SK-N-SH treated with all-trans-retinoic acid at 6 μM for 48 hours (cell line): Measurements from ENCODE around the gene DOCK4.
"Not testable (repeated sequence)": the region's sequence is repeated elsewhere in the genome, so short reads cannot be mapped to it uniquely, and the experiment has no call there.

Experiments used
- ATAC-seq: fragments of 200-7000 bp; cut with Tn5 transposase; 3 replicates; pipeline ENCODE4 v1.9.1; 2020; ENCODE audit warnings: mild to moderate bottlenecking, moderate library complexity
- BACH2 ChIP-seq: fragments of 250-450 bp; sonication (Bioruptor Pico); IDR thresholded peaks from 2 replicates; pipeline ENCODE4 v1.9.0; 2021; ENCODE audit warnings: mild to moderate bottlenecking, borderline replicate concordance
- CSDC2 ChIP-seq: fragments of 250-450 bp; sonication (Bioruptor Pico); IDR thresholded peaks from 2 replicates; pipeline ENCODE4 v1.5.0; 2020; ENCODE audit warnings: mild to moderate bottlenecking, moderate library complexity
- GLIS3 ChIP-seq: fragments of 250-450 bp; sonication (Bioruptor Pico); IDR thresholded peaks from 2 replicates; pipeline ENCODE4 v1.5.0; 2020; ENCODE audit warnings: mild to moderate bottlenecking, moderate library complexity
- ISL1 ChIP-seq: fragments of 250-450 bp; sonication (Bioruptor Pico); IDR thresholded peaks from 2 replicates; pipeline ENCODE4 v2.1.2; 2022; ENCODE audit warnings: mild to moderate bottlenecking, moderate library complexity
- OSR1 ChIP-seq: fragments of 250-450 bp; sonication (Bioruptor Pico); IDR thresholded peaks from 2 replicates; pipeline ENCODE4 v1.8.0; 2022; ENCODE audit warnings: moderate library complexity, mild to moderate bottlenecking, inconsistent platforms
- POU6F1 ChIP-seq: fragments of 250-450 bp; sonication (Bioruptor Pico); IDR thresholded peaks from 2 replicates; pipeline ENCODE4 v1.8.0; 2021; ENCODE audit warnings: low read depth, mild to moderate bottlenecking, moderate library complexity, borderline replicate concordance
- PPARA ChIP-seq: fragments of 250-450 bp; sonication (Bioruptor Pico); IDR thresholded peaks from 2 replicates; pipeline ENCODE4 v1.5.0; 2020; ENCODE audit warnings: mild to moderate bottlenecking, borderline replicate concordance
- RARB ChIP-seq: fragments of 250-450 bp; sonication (Bioruptor Pico); IDR thresholded peaks from 2 replicates; pipeline ENCODE4 v1.8.0; 2021; ENCODE audit warnings: mild to moderate bottlenecking, moderate library complexity
- SNAI2 ChIP-seq: fragments of 250-450 bp; sonication (Bioruptor Pico); IDR thresholded peaks from 2 replicates; pipeline ENCODE4 v1.5.0; 2020; ENCODE audit warnings: mild to moderate bottlenecking, moderate library complexity
- TCF4 ChIP-seq: fragments of 250-450 bp; sonication (Bioruptor Pico); IDR thresholded peaks from 2 replicates; pipeline ENCODE4 v1.8.0; 2021; ENCODE audit warnings: mild to moderate bottlenecking, moderate library complexity, borderline replicate concordance
- TOX ChIP-seq: fragments of 250-450 bp; sonication (Bioruptor Pico); IDR thresholded peaks from 2 replicates; pipeline ENCODE4 v1.8.0; 2021; ENCODE audit warnings: mild to moderate bottlenecking, moderate library complexity, borderline replicate concordance
- ZC3H10 ChIP-seq: fragments of 250-450 bp; sonication (Bioruptor Pico); IDR thresholded peaks from 2 replicates; pipeline ENCODE4 v1.5.1; 2021; ENCODE audit warnings: mild to moderate bottlenecking, moderate library complexity
- ZFP3 ChIP-seq: fragments of 250-450 bp; sonication (Bioruptor Pico); IDR thresholded peaks from 2 replicates; pipeline ENCODE4 v1.5.0; 2020; ENCODE audit warnings: mild to moderate bottlenecking, moderate library complexity
- ZFP30 ChIP-seq: fragments of 450-650 bp; formaldehyde crosslinking; IDR thresholded peaks from 2 replicates; pipeline ENCODE4 v1.5.0; 2022; ENCODE audit warnings: mild to moderate bottlenecking, moderate library complexity
- ZNF565 ChIP-seq: fragments of 450-650 bp; formaldehyde crosslinking; conservative IDR thresholded peaks from 2 replicates; pipeline ENCODE4 v1.5.0; 2020; ENCODE audit warnings: low read depth, mild to moderate bottlenecking, moderate library complexity
- ZNF70 ChIP-seq: fragments of 450-650 bp; formaldehyde crosslinking; IDR thresholded peaks from 2 replicates; pipeline ENCODE4 v1.5.0; 2020; ENCODE audit warnings: mild to moderate bottlenecking, moderate library complexity
- ZNF8 ChIP-seq: fragments of 450-650 bp; formaldehyde crosslinking; IDR thresholded peaks from 2 replicates; pipeline ENCODE4 v1.5.0; 2020; ENCODE audit warnings: mild to moderate bottlenecking, moderate library complexity
- TF ChIP-seq, protein P1 (sequence below): fragments of 250-450 bp; sonication (Bioruptor Pico); IDR thresholded peaks from 2 replicates; pipeline ENCODE4 v1.5.1; 2020; ENCODE audit warnings: low read depth, mild to moderate bottlenecking, moderate library complexity
- TF ChIP-seq, protein P2 (sequence below): fragments of 250-450 bp; sonication (Bioruptor Pico); IDR thresholded peaks from 2 replicates; pipeline ENCODE4 v1.5.0; 2020; ENCODE audit warnings: mild to moderate bottlenecking, moderate library complexity
- TF ChIP-seq, protein P3 (sequence below): fragments of 250-450 bp; sonication (Bioruptor Pico); IDR thresholded peaks from 2 replicates; pipeline ENCODE4 v1.5.1; 2021; ENCODE audit warnings: mild to moderate bottlenecking, moderate library complexity
- TF ChIP-seq, protein P4 (sequence below): fragments of 250-450 bp; sonication (Bioruptor Pico); IDR thresholded peaks from 2 replicates; pipeline ENCODE4 v1.8.0; 2020; ENCODE audit warnings: mild to moderate bottlenecking, moderate library complexity, borderline replicate concordance

The DOCK4 gene

DNA sequence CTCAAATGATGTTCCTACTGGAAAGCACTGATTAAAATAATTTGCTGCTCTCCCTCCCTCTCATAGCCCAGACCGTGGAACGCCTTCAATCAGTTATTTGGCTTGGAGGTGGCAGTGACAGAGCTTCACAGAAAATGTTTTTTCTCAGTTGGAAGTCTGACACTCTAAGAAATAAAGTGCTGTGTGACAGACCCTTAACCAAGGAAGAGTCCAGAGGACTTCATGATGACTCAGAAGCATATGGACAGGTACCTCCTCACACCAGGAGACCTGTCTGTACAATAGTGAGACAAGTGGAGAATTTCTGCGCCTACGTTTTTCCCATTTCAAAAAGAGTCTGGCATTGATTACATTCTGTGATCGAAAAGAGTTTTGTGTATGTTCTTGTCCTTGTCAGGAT lies 295.5 kb downstream of the DOCK4 start:
- TF ChIP-seq GLIS3, result no peak
- ATAC-seq, result no peak; the same call in 2 of the 3 replicates

GRCh38 chr7:111908673-111909072 lies 297.5 kb downstream of the DOCK4 start:
- not testable (repeated sequence) for ATAC-seq

- ATAC-seq, result no peak
- TF ChIP-seq POU6F1 (CRISPR knock-in tag) (no peak), ZFP3 (no peak), BACH2 (CRISPR knock-in tag) (no peak), CSDC2 (no peak), ZNF565 (CRISPR knock-in tag) (no peak), TCF4 (CRISPR knock-in tag) (no peak), OSR1 (no peak), ISL1 (CRISPR knock-in tag) (no peak), ZC3H10 (CRISPR knock-in tag) (no peak), TOX (no peak), PPARA (CRISPR knock-in tag) (no peak), SNAI2 (CRISPR knock-in tag) (no peak), ZFP30 (no peak), ZNF70 (CRISPR knock-in tag) (no peak)
- TF ChIP-seq, protein P1, sequence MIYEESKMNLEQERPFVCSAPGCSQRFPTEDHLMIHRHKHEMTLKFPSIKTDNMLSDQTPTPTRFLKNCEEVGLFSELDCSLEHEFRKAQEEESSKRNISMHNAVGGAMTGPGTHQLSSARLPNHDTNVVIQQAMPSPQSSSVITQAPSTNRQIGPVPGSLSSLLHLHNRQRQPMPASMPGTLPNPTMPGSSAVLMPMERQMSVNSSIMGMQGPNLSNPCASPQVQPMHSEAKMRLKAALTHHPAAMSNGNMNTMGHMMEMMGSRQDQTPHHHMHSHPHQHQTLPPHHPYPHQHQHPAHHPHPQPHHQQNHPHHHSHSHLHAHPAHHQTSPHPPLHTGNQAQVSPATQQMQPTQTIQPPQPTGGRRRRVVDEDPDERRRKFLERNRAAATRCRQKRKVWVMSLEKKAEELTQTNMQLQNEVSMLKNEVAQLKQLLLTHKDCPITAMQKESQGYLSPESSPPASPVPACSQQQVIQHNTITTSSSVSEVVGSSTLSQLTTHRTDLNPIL, result no peak
- TF ChIP-seq, protein P2, sequence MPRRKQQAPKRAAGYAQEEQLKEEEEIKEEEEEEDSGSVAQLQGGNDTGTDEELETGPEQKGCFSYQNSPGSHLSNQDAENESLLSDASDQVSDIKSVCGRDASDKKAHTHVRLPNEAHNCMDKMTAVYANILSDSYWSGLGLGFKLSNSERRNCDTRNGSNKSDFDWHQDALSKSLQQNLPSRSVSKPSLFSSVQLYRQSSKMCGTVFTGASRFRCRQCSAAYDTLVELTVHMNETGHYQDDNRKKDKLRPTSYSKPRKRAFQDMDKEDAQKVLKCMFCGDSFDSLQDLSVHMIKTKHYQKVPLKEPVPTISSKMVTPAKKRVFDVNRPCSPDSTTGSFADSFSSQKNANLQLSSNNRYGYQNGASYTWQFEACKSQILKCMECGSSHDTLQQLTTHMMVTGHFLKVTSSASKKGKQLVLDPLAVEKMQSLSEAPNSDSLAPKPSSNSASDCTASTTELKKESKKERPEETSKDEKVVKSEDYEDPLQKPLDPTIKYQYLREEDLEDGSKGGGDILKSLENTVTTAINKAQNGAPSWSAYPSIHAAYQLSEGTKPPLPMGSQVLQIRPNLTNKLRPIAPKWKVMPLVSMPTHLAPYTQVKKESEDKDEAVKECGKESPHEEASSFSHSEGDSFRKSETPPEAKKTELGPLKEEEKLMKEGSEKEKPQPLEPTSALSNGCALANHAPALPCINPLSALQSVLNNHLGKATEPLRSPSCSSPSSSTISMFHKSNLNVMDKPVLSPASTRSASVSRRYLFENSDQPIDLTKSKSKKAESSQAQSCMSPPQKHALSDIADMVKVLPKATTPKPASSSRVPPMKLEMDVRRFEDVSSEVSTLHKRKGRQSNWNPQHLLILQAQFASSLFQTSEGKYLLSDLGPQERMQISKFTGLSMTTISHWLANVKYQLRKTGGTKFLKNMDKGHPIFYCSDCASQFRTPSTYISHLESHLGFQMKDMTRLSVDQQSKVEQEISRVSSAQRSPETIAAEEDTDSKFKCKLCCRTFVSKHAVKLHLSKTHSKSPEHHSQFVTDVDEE (CRISPR knock-in tag), result no peak
- TF ChIP-seq, protein P3, sequence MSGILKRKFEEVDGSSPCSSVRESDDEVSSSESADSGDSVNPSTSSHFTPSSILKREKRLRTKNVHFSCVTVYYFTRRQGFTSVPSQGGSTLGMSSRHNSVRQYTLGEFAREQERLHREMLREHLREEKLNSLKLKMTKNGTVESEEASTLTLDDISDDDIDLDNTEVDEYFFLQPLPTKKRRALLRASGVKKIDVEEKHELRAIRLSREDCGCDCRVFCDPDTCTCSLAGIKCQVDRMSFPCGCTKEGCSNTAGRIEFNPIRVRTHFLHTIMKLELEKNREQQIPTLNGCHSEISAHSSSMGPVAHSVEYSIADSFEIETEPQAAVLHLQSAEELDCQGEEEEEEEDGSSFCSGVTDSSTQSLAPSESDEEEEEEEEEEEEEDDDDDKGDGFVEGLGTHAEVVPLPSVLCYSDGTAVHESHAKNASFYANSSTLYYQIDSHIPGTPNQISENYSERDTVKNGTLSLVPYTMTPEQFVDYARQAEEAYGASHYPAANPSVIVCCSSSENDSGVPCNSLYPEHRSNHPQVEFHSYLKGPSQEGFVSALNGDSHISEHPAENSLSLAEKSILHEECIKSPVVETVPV, result no peak
- TF ChIP-seq, protein P4, sequence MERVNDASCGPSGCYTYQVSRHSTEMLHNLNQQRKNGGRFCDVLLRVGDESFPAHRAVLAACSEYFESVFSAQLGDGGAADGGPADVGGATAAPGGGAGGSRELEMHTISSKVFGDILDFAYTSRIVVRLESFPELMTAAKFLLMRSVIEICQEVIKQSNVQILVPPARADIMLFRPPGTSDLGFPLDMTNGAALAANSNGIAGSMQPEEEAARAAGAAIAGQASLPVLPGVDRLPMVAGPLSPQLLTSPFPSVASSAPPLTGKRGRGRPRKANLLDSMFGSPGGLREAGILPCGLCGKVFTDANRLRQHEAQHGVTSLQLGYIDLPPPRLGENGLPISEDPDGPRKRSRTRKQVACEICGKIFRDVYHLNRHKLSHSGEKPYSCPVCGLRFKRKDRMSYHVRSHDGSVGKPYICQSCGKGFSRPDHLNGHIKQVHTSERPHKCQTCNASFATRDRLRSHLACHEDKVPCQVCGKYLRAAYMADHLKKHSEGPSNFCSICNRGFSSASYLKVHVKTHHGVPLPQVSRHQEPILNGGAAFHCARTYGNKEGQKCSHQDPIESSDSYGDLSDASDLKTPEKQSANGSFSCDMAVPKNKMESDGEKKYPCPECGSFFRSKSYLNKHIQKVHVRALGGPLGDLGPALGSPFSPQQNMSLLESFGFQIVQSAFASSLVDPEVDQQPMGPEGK (CRISPR knock-in tag), result no peak
- TF ChIP-seq, all 23 proteins: peak for 0
Observed at GRCh38 chr7:111903797-111904196, 302.4 kb downstream of the DOCK4 start.

DNA sequence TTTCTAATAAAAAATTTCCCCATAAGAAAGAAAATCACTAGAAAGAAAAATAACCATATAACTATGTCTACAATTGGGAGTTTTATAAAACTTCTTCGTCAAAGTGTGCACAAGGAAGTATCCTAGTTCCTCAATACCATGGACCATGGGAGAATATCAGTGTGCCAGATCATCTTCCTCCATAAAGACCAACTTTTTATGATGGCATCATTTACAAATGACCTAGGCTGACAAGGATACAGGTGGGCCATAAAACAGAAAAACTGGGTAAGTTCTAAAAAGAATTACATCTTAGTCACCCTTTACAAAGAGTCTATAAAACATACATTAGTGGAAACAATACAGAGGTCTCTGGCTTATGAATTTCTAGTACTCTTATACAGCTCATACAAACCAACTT lies 303.2 kb downstream of the DOCK4 start:
- ATAC-seq, result no peak
- TF ChIP-seq OSR1 (no peak), BACH2 (CRISPR knock-in tag) (no peak), ZNF70 (CRISPR knock-in tag) (no peak), CSDC2 (no peak), RARB (CRISPR knock-in tag) (no peak), SNAI2 (CRISPR knock-in tag) (no peak), GLIS3 (no peak), ZNF8 (CRISPR knock-in tag) (no peak), ZFP3 (no peak), ZFP30 (no peak)
- TF ChIP-seq, protein P4 (CRISPR knock-in tag), result no peak
- TF ChIP-seq, protein P1, result no peak
- TF ChIP-seq, protein P2 (CRISPR knock-in tag), result no peak
